DND-41 (cell line): ENCODE data around the gene NPSR1.

Experiments used
- ATAC-seq: fragments of 200-7000 bp; cut with Tn5 transposase; 3 replicates; pipeline ENCODE4 v1.9.1; 2021; ENCODE audit warnings: low read depth; ENCODE audit not compliant: insufficient read depth
- DNase-seq: peaks from one replicate; pipeline ENCODE4 v3.0.0-alpha.2; 2020
- H2AFZ ChIP-seq: 2 replicates; pipeline ENCODE4 v1.6.0; 2012; ENCODE audit warnings: low read depth, low read length
- H3K27ac ChIP-seq: 2 replicates; pipeline ENCODE4 v1.5.1; 2012; ENCODE audit warnings: low read length, inconsistent platforms
- H3K27me3 ChIP-seq: fragments of 200-600 bp; sonication (generic); 2 replicates; pipeline ENCODE4 v1.6.0; 2012; ENCODE audit warnings: low read length, mild to moderate bottlenecking, inconsistent platforms; ENCODE audit not compliant: insufficient read depth, poor library complexity
- H3K36me3 ChIP-seq: 2 replicates; pipeline ENCODE4 v1.5.1; 2012; ENCODE audit warnings: low read length, inconsistent platforms; ENCODE audit not compliant: insufficient read depth
- H3K4me1 ChIP-seq: 2 replicates; pipeline ENCODE4 v1.5.1; 2012; ENCODE audit warnings: mild to moderate bottlenecking, low read length; ENCODE audit not compliant: insufficient read depth
- H3K4me2 ChIP-seq: 2 replicates; pipeline ENCODE4 v1.6.0; 2012; ENCODE audit warnings: mild to moderate bottlenecking, moderate library complexity, low read length, inconsistent platforms; ENCODE audit not compliant: insufficient read depth
- H3K4me3 ChIP-seq, 2 experiments: fragments of 200-600 bp in 1 of 2; shearing (Covaris generic) in 1 of 2; 2 replicates each; pipeline ENCODE4 v1.5.1; 2012 to 2016; ENCODE audit warnings: inconsistent platforms in 2 of 2, low read length in 2 of 2, mild to moderate bottlenecking in 2 of 2, low read depth in 1 of 2, moderate library complexity in 1 of 2
- H3K79me2 ChIP-seq: 2 replicates; pipeline ENCODE4 v1.6.0; 2012; ENCODE audit warnings: low read length, inconsistent platforms; ENCODE audit not compliant: insufficient read depth
- H3K9ac ChIP-seq: 2 replicates; pipeline ENCODE4 v1.6.0; 2012; ENCODE audit warnings: low read depth, mild to moderate bottlenecking, inconsistent platforms, low read length, moderate library complexity
- H3K9me3 ChIP-seq: 2 replicates; pipeline ENCODE4 v1.5.1; 2012; ENCODE audit warnings: low read length, moderate library complexity, mild to moderate bottlenecking, inconsistent platforms; ENCODE audit not compliant: insufficient read depth, severe bottlenecking
- H4K20me1 ChIP-seq: 2 replicates; pipeline ENCODE4 v1.6.0; 2012; ENCODE audit warnings: low read length; ENCODE audit not compliant: insufficient read depth
- EZH2 ChIP-seq: IDR thresholded peaks from 3 replicates; pipeline ENCODE4 v1.6.1; 2012; ENCODE audit warnings: borderline replicate concordance, low read depth, mild to moderate bottlenecking, moderate library complexity, low read length, inconsistent platforms; ENCODE audit not compliant: severe bottlenecking
- TF ChIP-seq, protein P1 (sequence below): IDR thresholded peaks from 2 replicates; pipeline ENCODE4 v1.5.1; 2012; ENCODE audit warnings: borderline replicate concordance, low read length, moderate library complexity, mild to moderate bottlenecking; ENCODE audit not compliant: poor library complexity, severe bottlenecking; ENCODE audit errors: extremely low read depth

Gene NPSR1, protein sequence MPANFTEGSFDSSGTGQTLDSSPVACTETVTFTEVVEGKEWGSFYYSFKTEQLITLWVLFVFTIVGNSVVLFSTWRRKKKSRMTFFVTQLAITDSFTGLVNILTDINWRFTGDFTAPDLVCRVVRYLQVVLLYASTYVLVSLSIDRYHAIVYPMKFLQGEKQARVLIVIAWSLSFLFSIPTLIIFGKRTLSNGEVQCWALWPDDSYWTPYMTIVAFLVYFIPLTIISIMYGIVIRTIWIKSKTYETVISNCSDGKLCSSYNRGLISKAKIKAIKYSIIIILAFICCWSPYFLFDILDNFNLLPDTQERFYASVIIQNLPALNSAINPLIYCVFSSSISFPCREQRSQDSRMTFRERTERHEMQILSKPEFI

DNA sequence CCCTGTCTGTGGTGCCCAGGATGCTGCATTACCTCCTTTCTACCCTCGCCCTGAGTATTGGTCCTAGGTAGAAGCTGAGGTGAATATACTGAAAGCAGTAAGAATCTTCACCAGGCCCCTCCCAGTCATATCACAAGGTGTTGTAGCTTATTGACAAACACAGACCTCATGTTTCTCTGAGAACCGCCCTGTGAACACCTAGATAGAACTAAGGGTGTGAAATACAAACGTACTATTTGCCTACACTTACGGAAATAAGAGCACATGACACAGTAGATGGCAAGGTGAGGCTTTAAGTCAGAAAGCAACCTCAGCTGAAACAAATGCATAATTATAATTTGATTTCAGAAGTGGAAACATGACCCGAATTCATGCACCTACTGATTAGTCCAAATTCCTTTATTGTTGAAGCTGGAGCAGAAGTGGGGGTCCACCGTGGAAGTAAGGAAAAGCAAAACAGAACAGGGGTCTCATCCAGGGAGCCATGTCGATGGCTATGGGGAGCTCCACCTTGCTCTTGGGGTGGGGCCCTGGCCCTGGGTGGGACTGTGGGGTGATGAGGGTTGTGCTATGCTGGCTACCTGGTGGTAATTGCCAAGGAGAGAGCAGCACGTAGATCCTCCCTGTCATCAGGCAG, at the start of gene NPSR1:
Gene NPSR1, plus strand, starts transcription at position 587 of the 637 bp plus-strand sequence. CDS start 195 bp downstream, outside the sequence.
- Histone ChIP-seq H3K36me3 (no peaks in the 10 kb centered on the region), H4K20me1 (no peaks in the 10 kb centered on the region), H3K4me3 (no peak within 1 kb of the TSS), H3K79me2 (no peaks in the 10 kb centered on the region), H3K9me3 (no peaks in the 10 kb centered on the region), H3K27ac (no peak within 1 kb of the TSS), H2AFZ (no peak within 1 kb of the TSS), H3K4me2 (no peak within 1 kb of the TSS), H3K27me3 (no peaks in the 10 kb centered on the region), H3K9ac (no peak within 1 kb of the TSS), H3K4me1 (no peaks in the 10 kb centered on the region)
- no peak for DNase-seq
- ATAC-seq = no peak
- TF ChIP-seq, protein P1, sequence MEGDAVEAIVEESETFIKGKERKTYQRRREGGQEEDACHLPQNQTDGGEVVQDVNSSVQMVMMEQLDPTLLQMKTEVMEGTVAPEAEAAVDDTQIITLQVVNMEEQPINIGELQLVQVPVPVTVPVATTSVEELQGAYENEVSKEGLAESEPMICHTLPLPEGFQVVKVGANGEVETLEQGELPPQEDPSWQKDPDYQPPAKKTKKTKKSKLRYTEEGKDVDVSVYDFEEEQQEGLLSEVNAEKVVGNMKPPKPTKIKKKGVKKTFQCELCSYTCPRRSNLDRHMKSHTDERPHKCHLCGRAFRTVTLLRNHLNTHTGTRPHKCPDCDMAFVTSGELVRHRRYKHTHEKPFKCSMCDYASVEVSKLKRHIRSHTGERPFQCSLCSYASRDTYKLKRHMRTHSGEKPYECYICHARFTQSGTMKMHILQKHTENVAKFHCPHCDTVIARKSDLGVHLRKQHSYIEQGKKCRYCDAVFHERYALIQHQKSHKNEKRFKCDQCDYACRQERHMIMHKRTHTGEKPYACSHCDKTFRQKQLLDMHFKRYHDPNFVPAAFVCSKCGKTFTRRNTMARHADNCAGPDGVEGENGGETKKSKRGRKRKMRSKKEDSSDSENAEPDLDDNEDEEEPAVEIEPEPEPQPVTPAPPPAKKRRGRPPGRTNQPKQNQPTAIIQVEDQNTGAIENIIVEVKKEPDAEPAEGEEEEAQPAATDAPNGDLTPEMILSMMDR = no peak
- TF ChIP-seq EZH2 = no peak

DNA sequence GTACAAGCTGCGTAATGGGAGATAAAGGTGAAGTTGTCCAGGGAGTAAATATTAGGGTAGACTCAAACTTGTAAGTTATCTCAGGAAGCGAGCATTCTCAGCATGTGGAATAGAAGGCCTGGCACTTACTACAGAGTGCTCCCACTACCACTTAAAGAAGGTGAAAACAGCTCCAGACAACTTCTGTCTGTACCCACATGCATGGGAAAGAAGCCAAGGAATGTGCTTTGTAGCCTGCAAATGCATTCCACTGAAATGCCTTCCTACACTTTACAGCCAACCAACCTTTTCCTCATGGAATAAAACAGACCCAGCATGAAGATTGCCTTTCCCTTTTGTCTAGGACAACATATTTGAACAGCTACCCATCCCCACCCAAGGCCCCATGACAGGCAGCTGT, 45.4 kb upstream of the NPSR1 start:
- Histone ChIP-seq H3K9me3 (no peaks in the 10 kb centered on the region), H3K9ac (no peak overlapping the region), H3K27ac (no peak overlapping the region), H2AFZ (no peak overlapping the region), H3K79me2 (no peaks in the 10 kb centered on the region), H4K20me1 (no peaks in the 10 kb centered on the region), H3K27me3 (no peaks in the 10 kb centered on the region), H3K4me1 (no peaks in the 10 kb centered on the region), H3K4me3 (no peak overlapping the region), H3K4me2 (no peak overlapping the region), H3K36me3 (no peaks in the 10 kb centered on the region)
- TF ChIP-seq, protein P1 = no peak
- no peak for TF ChIP-seq EZH2
- DNase-seq = no peak
- no peak for ATAC-seq

DNA sequence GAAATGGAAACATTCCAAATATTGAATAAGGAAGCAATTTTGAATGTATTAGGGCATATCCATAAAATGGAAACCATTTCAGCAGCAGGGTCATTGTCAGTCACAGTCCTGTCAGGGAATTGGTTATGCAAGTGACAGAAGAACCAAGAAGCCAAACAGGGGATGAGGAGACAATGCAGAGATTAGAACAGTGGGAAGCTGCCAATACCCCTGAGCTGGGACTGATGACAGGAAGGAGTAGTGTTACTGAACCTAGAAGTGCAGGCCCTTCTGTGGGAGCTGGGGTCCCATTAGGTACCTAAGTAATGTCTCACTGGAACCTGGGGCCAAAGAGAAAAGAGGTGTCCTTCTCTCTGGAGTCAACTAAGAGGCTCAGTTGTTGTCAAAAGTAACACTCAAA, 37.6 kb upstream of the NPSR1 start:
- Histone ChIP-seq H3K4me3 (no peak overlapping the region), H3K9ac (no peak overlapping the region), H3K9me3 (no peaks in the 10 kb centered on the region), H3K27ac (no peak overlapping the region), H3K4me1 (no peaks in the 10 kb centered on the region), H3K27me3 (no peaks in the 10 kb centered on the region), H4K20me1 (no peaks in the 10 kb centered on the region), H3K36me3 (no peaks in the 10 kb centered on the region), H3K79me2 (no peaks in the 10 kb centered on the region), H3K4me2 (no peak overlapping the region), H2AFZ (no peak overlapping the region)
- ATAC-seq (no peak), DNase-seq (no peak)
- TF ChIP-seq, protein P1 = no peak
- no peak for TF ChIP-seq EZH2
